WTC11 (cell line): ENCODE results near the gene CDH18.

Experiments
- ELF4 ChIP-seq: sonication (generic); formaldehyde crosslinking; IDR thresholded peaks from 2 replicates; pipeline ENCODE4 v1.8.1; 2022; ENCODE audit warnings: low read depth, mild to moderate bottlenecking, moderate library complexity, missing genetic modification reagents
- NFYB ChIP-seq: sonication (generic); formaldehyde crosslinking; conservative IDR thresholded peaks from 2 replicates; pipeline ENCODE4 v1.8.0; 2022; ENCODE audit warnings: low read depth, missing genetic modification reagents
- NR2C2 ChIP-seq: sonication (generic); formaldehyde crosslinking; IDR thresholded peaks from 2 replicates; pipeline ENCODE4 v1.8.0; 2022; ENCODE audit warnings: mild to moderate bottlenecking, missing genetic modification reagents
- SP1 ChIP-seq: sonication (generic); formaldehyde crosslinking; conservative IDR thresholded peaks from 2 replicates; pipeline ENCODE4 v1.8.1; 2022; ENCODE audit warnings: missing genetic modification reagents
- TEAD4 ChIP-seq: sonication (generic); formaldehyde crosslinking; IDR thresholded peaks from 2 replicates; pipeline ENCODE4 v1.8.0; 2022; ENCODE audit warnings: mild to moderate bottlenecking, missing genetic modification reagents
- TP53 ChIP-seq: sonication (generic); formaldehyde crosslinking; IDR thresholded peaks from 2 replicates; pipeline ENCODE4 v1.8.1; 2023; ENCODE audit warnings: mild to moderate bottlenecking, missing genetic modification reagents
- TF ChIP-seq, protein P1 (sequence below): fragments of 200-600 bp; IDR thresholded peaks from 2 replicates; pipeline ENCODE4 v1.8.0; 2022; ENCODE audit warnings: antibody characterized with exemption
- TF ChIP-seq, protein P2 (sequence below): sonication (generic); formaldehyde crosslinking; IDR thresholded peaks from 2 replicates; pipeline ENCODE4 v1.8.0; 2022; ENCODE audit warnings: mild to moderate bottlenecking, missing genetic modification reagents
- TF ChIP-seq, protein P3 (sequence below): sonication (generic); formaldehyde crosslinking; IDR thresholded peaks from 2 replicates; pipeline ENCODE4 v1.8.0; 2022; ENCODE audit warnings: mild to moderate bottlenecking, missing genetic modification reagents
- TF ChIP-seq, protein P4 (sequence below): sonication (generic); formaldehyde crosslinking; IDR thresholded peaks from 2 replicates; pipeline ENCODE4 v1.8.0; 2022; ENCODE audit warnings: mild to moderate bottlenecking, missing genetic modification reagents
- TF ChIP-seq, protein P5 (sequence below): sonication (generic); formaldehyde crosslinking; conservative IDR thresholded peaks from 2 replicates; pipeline ENCODE4 v1.8.1; 2022; ENCODE audit warnings: mild to moderate bottlenecking, missing genetic modification reagents

DNA sequence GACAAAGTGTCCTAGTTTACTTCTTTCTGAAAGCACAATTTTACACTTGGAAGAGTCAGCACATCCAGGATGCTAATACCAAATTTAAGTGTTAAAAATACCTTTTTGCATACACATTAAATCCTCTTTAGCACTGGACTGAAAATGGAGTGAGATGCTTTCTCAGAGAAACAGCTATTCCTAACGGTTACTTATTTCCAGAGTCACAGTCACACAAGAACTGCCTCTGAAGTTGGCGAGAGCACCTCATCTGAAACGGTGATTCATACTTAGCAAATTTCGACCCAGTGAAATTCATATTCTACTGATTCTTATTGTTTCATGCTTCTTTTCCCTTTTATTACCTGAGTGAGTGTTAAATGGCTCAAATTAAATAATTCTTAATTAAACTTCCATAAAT, 12.2 kb downstream of the CDH18 start:
- TF ChIP-seq, protein P1, sequence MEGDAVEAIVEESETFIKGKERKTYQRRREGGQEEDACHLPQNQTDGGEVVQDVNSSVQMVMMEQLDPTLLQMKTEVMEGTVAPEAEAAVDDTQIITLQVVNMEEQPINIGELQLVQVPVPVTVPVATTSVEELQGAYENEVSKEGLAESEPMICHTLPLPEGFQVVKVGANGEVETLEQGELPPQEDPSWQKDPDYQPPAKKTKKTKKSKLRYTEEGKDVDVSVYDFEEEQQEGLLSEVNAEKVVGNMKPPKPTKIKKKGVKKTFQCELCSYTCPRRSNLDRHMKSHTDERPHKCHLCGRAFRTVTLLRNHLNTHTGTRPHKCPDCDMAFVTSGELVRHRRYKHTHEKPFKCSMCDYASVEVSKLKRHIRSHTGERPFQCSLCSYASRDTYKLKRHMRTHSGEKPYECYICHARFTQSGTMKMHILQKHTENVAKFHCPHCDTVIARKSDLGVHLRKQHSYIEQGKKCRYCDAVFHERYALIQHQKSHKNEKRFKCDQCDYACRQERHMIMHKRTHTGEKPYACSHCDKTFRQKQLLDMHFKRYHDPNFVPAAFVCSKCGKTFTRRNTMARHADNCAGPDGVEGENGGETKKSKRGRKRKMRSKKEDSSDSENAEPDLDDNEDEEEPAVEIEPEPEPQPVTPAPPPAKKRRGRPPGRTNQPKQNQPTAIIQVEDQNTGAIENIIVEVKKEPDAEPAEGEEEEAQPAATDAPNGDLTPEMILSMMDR = no peak
- TF ChIP-seq, protein P2, sequence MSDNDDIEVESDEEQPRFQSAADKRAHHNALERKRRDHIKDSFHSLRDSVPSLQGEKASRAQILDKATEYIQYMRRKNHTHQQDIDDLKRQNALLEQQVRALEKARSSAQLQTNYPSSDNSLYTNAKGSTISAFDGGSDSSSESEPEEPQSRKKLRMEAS = no peak
- TF ChIP-seq, protein P3, sequence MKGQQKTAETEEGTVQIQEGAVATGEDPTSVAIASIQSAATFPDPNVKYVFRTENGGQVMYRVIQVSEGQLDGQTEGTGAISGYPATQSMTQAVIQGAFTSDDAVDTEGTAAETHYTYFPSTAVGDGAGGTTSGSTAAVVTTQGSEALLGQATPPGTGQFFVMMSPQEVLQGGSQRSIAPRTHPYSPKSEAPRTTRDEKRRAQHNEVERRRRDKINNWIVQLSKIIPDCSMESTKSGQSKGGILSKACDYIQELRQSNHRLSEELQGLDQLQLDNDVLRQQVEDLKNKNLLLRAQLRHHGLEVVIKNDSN (CRISPR knock-in tag) = no peak
- no peak for TF ChIP-seq NR2C2 (CRISPR knock-in tag)
- TF ChIP-seq SP1 (CRISPR knock-in tag) = no peak
- TF ChIP-seq, protein P4, sequence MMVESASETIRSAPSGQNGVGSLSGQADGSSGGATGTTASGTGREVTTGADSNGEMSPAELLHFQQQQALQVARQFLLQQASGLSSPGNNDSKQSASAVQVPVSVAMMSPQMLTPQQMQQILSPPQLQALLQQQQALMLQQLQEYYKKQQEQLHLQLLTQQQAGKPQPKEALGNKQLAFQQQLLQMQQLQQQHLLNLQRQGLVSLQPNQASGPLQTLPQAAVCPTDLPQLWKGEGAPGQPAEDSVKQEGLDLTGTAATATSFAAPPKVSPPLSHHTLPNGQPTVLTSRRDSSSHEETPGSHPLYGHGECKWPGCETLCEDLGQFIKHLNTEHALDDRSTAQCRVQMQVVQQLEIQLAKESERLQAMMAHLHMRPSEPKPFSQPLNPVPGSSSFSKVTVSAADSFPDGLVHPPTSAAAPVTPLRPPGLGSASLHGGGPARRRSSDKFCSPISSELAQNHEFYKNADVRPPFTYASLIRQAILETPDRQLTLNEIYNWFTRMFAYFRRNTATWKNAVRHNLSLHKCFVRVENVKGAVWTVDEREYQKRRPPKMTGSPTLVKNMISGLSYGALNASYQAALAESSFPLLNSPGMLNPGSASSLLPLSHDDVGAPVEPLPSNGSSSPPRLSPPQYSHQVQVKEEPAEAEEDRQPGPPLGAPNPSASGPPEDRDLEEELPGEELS (CRISPR knock-in tag) = no peak
- no peak for TF ChIP-seq ELF4 (CRISPR knock-in tag)
- no peak for TF ChIP-seq TEAD4 (CRISPR knock-in tag)
- TF ChIP-seq, protein P5, sequence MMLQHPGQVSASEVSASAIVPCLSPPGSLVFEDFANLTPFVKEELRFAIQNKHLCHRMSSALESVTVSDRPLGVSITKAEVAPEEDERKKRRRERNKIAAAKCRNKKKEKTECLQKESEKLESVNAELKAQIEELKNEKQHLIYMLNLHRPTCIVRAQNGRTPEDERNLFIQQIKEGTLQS = no peak
- no peak for TF ChIP-seq NFYB
- TF ChIP-seq TP53 (CRISPR knock-in tag) = no peak
